Lower leg skin (tissue), 3 donors: ENCODE measurements around the gene CCZ1B.
"Not testable (repeated sequence)": the region's sequence is repeated elsewhere in the genome, so short reads cannot be mapped to it uniquely, and the experiment has no call there.

Experiments
- POLR2A ChIP-seq, 2 donors: fragments of 450-650 bp; IDR thresholded peaks; one replicate each; pipeline ENCODE4 v1.6.1; 2016 to 2017; ENCODE audit warnings: antibody characterized with exemption in 2 of 2, mild to moderate bottlenecking in 1 of 2, moderate library complexity in 1 of 2
- TF ChIP-seq, protein P1 (sequence below), 3 donors: fragments of 450-650 bp; IDR thresholded peaks; one replicate each; pipeline ENCODE4 v1.5.1; 2016; ENCODE audit warnings: antibody characterized with exemption in 3 of 3, mild to moderate bottlenecking in 3 of 3, moderate library complexity in 2 of 3

DNA sequence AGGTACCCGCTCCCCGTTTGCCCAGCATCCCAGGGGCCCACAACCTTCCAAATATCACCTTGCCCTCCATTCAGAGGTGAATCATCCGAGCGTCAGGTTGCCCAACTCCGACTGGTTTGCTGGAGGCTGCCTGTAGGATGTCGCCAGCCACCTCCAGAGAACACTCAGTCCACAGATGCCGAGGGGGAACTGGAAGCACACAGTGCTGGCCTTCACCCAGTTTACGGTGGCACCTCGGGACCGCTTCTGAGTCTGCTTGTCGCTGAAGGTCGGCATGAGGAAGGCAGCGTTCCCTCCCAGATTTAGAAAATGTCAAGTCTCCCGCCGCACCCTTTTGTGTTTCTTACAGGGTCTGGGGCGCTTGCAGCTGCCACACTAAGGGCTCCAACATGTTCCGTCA, 27.6 kb upstream of the CCZ1B start:
- TF ChIP-seq, protein P1, sequence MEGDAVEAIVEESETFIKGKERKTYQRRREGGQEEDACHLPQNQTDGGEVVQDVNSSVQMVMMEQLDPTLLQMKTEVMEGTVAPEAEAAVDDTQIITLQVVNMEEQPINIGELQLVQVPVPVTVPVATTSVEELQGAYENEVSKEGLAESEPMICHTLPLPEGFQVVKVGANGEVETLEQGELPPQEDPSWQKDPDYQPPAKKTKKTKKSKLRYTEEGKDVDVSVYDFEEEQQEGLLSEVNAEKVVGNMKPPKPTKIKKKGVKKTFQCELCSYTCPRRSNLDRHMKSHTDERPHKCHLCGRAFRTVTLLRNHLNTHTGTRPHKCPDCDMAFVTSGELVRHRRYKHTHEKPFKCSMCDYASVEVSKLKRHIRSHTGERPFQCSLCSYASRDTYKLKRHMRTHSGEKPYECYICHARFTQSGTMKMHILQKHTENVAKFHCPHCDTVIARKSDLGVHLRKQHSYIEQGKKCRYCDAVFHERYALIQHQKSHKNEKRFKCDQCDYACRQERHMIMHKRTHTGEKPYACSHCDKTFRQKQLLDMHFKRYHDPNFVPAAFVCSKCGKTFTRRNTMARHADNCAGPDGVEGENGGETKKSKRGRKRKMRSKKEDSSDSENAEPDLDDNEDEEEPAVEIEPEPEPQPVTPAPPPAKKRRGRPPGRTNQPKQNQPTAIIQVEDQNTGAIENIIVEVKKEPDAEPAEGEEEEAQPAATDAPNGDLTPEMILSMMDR (IDR thresholded peaks at IDR 0.05): not testable (repeated sequence)
- TF ChIP-seq POLR2A (IDR thresholded peaks at IDR 0.05): not testable (repeated sequence)
